ENCODE data around the gene PSMD4.
"Not testable (repeated sequence)": the region's sequence is repeated elsewhere in the genome, so short reads cannot be mapped to it uniquely, and the experiment has no call there.

The PSMD4 gene

DNA sequence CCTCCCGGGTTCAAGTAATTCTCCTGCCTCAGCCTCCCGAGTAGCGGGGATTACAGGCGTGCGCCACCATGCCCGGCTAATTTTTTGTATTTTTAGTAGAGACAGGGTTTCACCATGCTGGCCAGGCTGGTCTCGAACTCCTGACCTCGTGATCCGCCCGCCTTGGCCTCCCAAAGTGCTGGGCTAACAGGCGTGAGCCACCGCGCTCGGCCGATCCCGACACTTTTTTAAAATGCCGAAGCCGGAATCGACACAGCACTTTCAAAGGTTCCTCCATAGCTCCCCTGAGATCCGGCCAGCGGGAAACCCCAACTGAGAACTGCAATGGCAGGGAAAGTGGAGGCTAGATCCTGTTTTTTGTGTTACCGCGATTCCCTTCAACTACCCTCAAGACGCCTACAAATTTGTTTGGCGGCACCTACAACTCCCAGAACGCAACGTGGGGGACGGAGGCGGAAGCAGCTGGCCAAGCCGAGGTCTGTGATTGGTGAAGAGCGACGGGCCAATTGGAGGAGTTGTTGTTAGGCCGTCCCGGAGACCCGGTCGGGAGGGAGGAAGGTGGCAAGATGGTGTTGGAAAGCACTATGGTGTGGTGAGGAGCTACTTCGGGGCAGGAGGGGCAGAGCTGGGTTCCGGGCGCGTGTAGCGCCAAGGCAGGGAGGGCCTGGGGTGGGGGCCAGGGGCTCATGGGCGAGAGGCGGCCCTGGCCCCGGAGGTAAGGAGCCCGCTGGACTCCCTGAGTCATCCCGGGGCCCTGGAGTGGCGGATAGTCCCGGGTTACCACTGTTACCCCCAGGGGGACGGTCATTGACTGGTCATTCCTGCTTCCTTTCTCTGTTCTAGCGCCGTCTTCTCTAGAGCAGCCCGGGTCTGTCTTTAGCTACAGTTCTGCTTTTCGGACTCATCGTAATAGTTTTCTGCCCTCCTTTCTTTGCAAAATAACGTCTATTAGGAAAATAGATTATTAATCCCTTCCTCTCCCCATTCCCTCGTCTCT is at the start of gene PSMD4:
Gene PSMD4 (plus strand): TSS at position 518 of the 997 bp plus-strand sequence. CDS start 49 bp downstream, at position 567.
- DNase-seq (ENCODE audit: low read depth, low spot score), result peak; percentile 85

DNA sequence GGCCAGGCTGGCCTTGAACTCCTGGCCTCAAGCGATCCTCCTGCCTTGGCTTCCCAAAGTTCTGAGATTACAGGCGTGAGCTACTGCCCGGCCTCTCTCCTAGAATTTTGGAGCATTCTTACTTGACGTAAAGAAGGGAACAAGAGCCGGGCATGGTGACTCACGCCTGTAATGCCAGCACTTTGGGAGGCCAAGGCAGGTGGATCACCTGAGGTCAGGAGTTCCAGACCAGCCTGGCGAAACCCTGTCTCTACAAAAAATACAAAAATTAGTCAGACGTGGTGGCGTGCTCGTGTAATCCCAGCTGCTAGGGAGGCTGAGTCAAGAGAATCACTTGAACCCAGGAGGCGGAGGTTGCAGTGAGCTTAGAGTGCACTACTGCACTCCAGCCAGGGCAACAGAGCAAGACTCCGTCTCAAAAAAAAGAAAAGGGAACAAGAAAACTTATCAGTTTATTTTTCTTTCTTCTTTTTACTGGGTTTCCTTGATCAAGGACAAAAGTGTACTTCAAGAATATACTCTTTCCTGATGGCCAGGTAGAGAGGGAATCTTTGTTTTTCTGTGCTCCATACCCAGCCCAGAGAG is 49.1 kb upstream of the PSMD4 start:
- DNase-seq (ENCODE audit: low read depth, low spot score), result not testable (repeated sequence)

- DNase-seq (ENCODE audit: low read depth, low spot score), result no peak
Measured at GRCh38 chr1:151210830-151211229, 43.7 kb upstream of the PSMD4 start.

DNA sequence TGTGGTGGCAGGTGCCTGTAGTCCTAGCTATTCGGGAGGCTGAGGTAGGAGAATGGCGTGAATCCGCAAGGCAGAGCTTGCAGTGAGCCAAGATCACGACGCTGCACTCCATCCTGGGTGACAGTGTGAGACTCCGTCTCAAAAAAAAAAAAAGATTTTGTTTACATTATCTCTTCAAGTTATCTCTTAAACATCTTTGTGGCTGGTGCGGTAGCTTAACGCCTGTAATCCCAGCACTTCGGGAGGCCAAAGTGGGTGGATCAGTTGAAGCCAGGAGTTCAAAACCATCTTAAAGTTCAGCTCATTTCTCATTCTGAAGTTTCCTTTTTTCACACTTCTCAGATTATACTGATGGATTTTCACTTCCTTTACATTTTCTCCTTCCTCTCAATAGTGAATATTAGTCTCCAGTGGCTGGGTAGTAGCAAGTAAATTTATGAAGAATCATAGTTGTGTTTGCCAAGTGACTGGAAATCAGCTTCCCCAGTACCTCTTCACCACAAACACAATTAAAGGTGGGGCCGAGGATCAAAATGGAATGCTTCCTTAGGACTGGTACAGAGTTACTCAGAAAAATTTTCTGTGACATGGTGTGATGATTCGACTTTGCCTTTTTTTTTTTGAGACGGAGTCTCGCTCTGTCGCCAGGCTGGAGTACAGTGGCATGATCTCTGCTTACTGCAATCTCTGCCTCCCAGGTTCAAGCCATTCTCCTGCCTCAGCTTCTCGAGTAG is 42.4 kb upstream of the PSMD4 start:
- DNase-seq (ENCODE audit: low read depth, low spot score), result no peak

DNA sequence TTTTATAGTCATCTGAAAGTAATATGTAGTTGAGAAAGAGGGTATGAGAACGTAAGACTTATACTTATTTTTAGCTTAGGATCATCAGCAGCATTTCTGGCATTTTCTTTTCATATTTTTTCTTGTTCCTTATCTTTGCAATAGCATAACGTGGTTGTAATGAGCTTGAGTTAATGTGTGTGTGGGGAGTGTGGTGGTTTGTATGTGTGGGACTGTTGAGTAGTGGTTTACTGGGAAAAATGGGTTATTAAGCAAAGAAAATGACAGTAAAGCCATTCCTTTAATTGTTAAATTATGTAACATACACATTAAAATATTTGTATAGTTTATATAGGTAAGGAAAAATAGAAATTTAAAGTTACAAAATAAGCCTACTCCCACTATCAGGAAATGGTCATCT is 41.0 kb upstream of the PSMD4 start:
- DNase-seq (ENCODE audit: low read depth, low spot score), result no peak

- DNase-seq (ENCODE audit: low read depth, low spot score), result no peak
Measured at GRCh38 chr1:151221616-151222015, 32.9 kb upstream of the PSMD4 start.

DNA sequence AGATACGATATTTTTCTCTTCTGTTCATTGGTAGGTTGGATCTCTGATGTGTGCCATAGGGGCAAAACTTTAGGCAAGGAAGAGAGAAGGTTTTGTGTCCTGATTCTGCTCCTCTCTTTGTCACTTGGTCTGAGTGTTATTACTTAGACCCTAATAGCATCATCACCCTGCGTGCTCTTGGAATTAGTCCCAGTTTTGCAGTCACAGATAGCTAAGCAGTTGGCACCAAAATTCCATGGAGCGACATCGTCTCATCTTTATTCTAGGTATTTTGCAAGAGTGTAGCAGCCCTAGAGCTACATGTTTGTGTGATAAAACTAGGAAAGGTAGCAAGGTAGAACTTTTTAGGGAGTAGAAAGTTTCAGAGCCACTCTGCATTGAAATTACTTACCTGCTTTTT is 32.4 kb upstream of the PSMD4 start:
- no peak for DNase-seq (ENCODE audit: low read depth, low spot score)

- no peak for DNase-seq (ENCODE audit: low read depth, low spot score)
Measured at GRCh38 chr1:151235235-151235634, 19.3 kb upstream of the PSMD4 start.

DNA sequence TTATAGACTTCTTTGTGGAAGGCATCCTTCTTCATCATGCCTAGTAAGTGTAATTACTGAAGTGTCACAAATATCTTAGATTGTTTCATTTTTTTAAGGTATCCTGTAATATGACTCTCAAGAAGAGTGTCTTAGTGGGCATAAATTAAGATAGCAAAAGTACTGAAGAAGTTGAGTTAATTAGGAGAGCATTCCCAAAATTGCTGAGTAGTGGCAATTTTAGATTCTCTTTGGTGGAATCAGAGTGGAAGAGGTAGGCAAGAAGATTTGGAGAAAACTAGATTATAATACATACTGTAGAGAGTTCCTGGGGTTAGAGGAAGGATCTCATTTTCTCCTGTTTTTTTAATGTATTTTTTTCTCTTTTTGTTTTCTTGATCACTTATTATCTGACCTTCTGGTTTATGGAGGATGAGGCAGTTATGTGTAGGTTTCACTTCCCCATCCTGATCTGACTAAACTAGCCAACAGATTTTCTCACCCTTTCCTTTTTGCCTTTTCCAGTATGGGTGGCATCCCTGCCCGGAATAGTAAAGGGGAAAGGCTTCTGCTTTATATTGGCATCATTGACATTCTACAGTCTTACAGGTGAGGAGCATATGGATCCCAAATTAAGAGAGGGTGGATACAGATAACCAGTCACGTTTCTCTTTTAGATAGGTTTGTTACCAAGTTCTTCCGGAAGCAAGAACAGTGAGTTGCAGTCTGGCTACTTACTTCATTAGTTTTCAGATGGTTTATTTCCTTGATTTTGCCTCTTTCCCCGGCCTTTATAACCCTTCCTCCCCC is 16.7 kb upstream of the PSMD4 start:
- no peak for DNase-seq (ENCODE audit: low read depth, low spot score)

- DNase-seq (ENCODE audit: low read depth, low spot score), result no peak
Measured at GRCh38 chr1:151238467-151238739, 16.1 kb upstream of the PSMD4 start.

- DNase-seq (ENCODE audit: low read depth, low spot score), result no peak
Measured at GRCh38 chr1:151242442-151242841, 12.1 kb upstream of the PSMD4 start.

GRCh38 chr1:151243683-151244216 is 10.8 kb upstream of the PSMD4 start:
- DNase-seq (ENCODE audit: low read depth, low spot score), result no peak

GRCh38 chr1:151246786-151247185 is 7.7 kb upstream of the PSMD4 start:
- DNase-seq (ENCODE audit: low read depth, low spot score), result no peak

DNA sequence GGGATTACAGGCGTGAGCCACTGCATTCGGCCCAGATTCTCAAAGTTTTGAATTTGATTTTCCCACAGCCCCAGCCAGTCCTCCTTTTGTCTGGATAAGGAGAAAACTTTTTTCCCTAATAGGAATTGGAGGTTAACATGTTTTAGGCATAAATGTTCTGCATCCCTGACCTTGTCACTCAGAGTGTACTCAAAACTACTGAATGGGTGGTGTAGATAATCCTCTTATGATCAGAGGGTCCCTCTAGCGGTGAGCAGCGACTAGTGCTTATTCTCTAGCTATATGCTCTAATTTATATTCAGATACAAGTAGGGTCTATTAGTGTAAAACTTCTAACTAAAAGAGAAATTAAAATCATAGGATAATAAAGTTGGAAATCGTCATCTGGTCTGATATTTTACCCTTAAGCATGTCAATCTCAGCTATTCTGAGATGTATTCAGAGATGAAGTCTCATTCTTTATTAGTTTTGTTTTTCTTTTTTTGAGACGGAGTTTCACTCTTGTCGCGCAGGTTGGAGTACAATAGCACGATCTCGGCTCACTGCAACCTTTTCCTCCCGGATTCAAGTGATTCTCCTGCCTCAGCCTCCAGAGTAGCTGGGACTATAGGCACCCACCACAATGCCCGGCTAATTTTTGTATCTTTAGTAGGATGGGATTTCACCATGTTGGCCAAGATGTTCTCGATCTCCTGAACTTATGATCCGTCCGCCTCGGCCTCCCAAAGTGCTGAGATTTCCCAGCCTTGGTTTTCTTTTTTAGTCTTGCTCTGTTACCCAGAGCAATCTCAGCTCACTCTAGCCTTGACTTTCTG is 2.7 kb upstream of the PSMD4 start:
- peak; percentile 52 for DNase-seq (ENCODE audit: low read depth, low spot score)

DNA sequence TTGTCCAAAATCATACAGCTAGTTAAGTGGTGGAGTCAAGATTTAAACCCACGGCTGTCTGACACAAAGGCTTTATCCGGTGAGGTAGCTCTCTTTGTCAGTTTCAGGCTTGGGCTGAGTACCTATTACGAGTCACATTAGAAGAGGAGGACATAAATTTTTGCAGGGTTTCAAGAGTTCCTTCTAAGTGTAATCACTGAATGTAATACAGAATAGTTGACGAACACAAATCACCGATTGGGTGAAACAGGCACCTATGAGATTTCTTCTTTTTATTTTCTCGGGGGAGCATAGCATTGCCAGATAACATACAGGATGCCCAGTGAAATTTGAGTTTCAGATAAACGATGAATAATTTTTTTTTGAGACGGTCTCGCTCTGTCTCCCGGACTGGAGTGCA is 847 bp downstream of the PSMD4 start:
- no peak for DNase-seq (ENCODE audit: low read depth, low spot score)

DNA sequence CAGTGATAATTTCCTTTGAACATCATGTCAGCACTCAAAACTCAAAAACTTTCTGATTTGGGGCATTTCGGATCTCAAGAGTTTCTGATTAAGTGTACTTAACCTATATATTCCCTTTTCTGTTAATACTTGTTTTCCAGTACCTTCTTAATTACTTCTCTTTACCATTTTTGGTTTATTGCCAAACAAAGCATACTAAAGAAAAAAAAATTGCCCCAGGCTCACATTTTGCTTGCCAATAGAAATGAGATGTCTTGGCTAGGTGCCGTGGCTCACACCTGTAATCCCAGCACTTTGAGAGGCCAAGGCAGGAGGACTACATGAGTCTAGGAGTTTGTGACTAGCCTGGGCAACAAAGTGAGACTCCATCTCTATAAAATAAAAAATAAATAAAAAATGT is 4.8 kb downstream of the PSMD4 start:
- no peak for DNase-seq (ENCODE audit: low read depth, low spot score)

DNA sequence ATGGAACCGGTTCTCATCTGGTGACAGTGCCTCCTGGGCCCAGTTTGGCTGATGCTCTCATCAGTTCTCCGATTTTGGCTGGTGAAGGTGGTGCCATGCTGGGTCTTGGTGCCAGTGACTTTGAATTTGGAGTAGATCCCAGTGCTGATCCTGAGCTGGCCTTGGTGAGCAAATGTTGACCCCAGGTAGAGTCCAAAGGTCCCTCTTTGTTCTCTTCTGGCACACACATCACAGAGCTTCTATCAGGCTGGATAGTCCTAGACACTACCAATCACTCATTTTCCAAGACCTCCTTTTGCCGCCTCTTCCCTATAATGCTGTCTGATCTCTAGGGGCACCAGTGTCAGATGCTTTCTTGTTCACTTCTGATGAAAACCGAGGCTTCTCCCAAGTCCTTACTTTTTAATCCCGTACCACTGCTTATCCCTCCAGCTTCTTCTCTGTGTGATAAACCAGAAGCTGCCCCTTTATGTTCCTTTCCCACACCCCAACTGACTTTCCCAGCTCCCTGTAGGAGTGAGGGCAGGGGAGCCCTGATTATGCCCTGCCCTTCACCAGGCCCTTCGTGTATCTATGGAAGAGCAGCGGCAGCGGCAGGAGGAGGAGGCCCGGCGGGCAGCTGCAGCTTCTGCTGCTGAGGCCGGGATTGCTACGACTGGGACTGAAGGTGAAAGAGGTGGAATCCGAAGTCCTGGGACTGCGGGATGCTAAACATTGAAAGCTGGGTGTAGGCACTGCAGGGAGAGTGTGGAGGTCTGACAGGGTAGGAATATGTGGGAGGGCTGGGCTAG is 11.1 kb downstream of the PSMD4 start:
- no peak for DNase-seq (ENCODE audit: low read depth, low spot score)

- no peak for DNase-seq (ENCODE audit: low read depth, low spot score)
Measured at GRCh38 chr1:151266315-151266714, 11.8 kb downstream of the PSMD4 start.

GRCh38 chr1:151266821-151267220 is 12.3 kb downstream of the PSMD4 start:
- no peak for DNase-seq (ENCODE audit: low read depth, low spot score)

DNA sequence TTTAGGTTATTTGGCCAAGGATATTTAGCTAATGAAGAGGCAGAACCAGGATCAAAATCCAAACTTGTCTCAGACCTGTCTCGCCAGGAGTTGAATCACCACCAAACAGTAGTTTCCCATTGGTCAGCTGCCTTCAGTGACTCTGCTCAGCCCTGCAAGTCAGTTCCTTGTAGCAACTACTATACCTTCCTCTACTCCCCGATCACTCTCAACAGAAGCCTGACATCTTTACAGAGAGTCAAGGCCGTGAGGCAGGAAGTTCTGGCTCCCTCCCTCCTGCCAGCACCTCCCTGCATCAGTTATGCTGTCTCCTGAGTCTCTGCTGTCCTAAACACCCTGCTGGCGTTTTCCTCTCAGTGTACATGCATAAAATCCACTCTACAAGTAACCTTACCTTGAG is 13.2 kb downstream of the PSMD4 start:
- DNase-seq (ENCODE audit: low read depth, low spot score), result no peak

Data from activated CD4-positive, CD25-positive, alpha-beta regulatory T cell treated with anti-CD3 and anti-CD28 coated beads, Interleukin-2, amount 50 U/mL, for 16 hours (primary cell).